Body of pancreas (tissue), 4 donors: ENCODE data around the gene BCL2.

Experiments used
- POLR2A ChIP-seq, 3 donors: fragments of 450-650 bp; IDR thresholded peaks; one replicate each; pipeline ENCODE4 v1.6.1; 2016; ENCODE audit warnings: antibody characterized with exemption in 3 of 3, mild to moderate bottlenecking in 2 of 3
- TF ChIP-seq, protein P1 (sequence below), 7 experiments: fragments of 450-650 bp in 4 of 7; fragments of 200-600 bp in 3 of 7; sonication (generic) in 3 of 7; IDR thresholded peaks; one replicate each; pipeline ENCODE4 v1.5.1; 2016 to 2019; ENCODE audit warnings: antibody characterized with exemption in 7 of 7

DNA sequence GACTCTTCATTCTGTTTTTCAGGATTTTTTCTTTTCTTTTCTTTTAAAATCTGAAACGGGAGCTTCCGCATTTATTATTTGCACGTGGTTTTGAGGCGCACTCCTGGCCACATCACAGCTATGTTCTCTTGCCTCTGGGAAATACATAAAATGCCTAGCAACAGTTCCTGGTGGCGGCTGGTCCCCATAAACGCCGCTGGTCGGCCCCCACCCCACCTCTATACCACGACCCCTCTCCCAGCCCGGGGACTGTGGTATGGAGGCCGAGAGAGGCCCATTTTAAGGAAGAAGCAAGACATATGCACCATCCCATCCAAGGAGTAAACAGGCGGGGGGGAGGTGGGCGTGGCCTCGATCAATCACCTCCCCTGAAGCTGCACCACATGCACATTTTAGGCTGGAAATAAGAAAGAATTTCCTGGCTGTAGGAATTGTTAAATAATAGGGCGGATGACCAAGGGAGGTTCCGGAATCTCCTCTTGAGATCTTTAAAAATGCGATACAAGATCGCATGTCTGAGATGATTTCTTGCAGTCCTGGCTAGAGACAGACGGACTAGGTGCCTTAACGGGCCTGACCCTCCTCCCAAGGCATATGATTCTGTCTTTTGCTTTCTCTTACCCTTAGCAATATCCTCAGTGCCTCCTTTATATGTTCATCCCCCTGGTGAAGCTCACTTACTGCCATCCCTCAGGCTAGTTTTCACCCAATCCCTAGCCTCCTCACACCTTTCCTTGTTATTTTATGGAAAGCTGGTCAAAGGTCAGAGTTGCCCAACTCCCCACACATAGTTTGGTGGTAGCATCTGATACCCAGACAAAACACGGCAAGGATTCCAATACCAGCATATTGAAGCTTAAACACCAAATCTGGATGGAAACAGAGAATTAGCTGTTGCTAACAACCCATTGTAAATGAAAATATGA, 82.4 kb downstream of the BCL2 start:
- TF ChIP-seq, protein P1, sequence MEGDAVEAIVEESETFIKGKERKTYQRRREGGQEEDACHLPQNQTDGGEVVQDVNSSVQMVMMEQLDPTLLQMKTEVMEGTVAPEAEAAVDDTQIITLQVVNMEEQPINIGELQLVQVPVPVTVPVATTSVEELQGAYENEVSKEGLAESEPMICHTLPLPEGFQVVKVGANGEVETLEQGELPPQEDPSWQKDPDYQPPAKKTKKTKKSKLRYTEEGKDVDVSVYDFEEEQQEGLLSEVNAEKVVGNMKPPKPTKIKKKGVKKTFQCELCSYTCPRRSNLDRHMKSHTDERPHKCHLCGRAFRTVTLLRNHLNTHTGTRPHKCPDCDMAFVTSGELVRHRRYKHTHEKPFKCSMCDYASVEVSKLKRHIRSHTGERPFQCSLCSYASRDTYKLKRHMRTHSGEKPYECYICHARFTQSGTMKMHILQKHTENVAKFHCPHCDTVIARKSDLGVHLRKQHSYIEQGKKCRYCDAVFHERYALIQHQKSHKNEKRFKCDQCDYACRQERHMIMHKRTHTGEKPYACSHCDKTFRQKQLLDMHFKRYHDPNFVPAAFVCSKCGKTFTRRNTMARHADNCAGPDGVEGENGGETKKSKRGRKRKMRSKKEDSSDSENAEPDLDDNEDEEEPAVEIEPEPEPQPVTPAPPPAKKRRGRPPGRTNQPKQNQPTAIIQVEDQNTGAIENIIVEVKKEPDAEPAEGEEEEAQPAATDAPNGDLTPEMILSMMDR (IDR thresholded peaks at IDR 0.05), result no peak
- TF ChIP-seq POLR2A (IDR thresholded peaks at IDR 0.05), result no peak
